ENCODE measurements around the gene MAD1L1.

- TF ChIP-seq CTCF (IDR thresholded peaks at IDR 0.05) (no peak), POLR2A (IDR thresholded peaks at IDR 0.05) (no peak), POLR2AphosphoS5 (IDR thresholded peaks at IDR 0.05) (no peak)
Observed at GRCh38 chr7:2012981-2013380, 219.8 kb downstream of the MAD1L1 start.
